Stimulated activated CD4-positive, alpha-beta T cell treated with anti-CD3 and anti-CD28 coated beads, TNF-alpha, amount 100 ng/mL, for 48 hours (primary cell): Measurements from ENCODE around the gene CHST13.

Experiments used
- DNase-seq, 3 donors: peaks; one replicate each; pipeline ENCODE4 v3.0.0-alpha.2; 2020; ENCODE audit warnings: low read depth in 3 of 3

CHST13 gene

GRCh38 chr3:126553284-126554084 lies 29.5 kb downstream of the CHST13 start:
- DNase-seq: no peak

DNA sequence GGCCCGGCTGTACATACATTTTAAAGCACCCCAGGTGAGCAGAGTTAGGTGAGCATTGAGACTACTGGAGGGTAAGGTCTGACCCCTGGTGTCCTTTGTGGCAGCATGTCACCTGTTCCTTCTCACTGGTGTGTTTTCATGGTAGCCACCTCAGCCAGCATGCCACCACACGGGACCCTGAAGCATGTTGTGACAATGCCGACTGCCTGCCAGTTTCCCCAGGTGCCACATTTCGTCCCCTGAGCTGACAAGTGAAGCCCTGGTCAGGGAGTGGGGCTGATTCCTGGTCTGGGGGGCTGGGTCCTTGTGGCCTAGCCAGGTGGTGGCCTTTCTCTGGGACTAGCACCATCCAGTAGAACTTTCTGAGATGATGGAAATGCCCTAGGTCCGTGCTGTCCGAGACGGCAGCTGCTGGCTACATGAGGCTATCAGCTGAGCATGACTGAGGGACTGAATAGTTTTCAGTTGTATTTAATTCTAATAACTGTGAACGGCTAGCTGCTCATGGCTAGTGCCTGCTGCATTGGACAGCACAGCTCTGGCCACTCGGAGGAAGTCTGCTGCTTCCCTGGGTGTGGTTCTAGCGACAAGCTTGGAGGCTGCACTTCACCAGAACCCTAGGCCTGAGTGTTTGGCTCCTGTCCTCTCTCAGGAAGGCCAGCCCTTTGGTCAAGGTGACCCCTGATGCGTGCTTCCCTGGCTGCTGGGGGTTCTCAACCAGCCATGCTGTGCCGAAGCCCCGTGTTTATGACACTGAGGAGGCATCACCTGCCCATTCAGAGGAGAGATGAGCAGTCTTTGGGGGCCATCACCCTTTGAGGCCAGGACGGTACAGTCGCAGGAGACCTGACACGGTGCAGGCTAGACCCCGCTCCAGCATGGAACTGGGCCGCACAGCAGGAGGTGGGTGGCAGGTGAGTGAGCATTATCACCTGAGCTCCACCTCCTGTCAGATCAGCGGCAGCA lies 30.9 kb downstream of the CHST13 start:
- no peak for DNase-seq

- DNase-seq: no peak
These were observed 32.1 kb downstream of the CHST13 start for GRCh38 chr3:126555795-126556636.

DNA sequence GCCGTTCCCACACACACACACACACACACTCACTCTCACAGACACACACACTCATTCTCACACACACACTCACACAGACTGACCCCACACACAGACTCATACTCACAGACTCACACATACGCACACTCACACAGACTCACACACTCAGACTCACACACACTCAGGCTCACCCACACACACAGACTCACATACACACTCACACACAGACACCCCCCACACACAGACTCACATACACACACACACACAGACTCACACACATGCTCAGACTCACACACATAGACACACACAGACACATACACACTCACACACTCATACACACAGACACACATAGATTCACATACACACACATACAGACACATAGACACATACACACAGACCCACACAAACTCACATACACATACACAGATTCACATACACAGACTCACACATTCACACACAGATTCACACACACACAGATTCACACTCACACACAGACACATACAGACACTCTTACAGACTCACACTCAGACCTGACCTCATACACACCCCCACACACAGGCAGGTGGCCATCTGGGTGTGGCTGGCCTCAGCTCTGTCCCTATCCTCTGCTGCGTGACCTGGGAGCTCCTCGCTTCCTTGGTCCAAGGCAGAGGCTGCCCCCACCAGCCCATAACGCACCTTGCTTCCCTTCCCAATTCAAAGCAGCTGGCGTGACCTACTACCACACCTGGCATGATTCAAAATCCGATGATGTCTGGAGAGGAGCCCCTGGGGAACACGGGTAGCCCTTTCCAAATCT lies 32.9 kb downstream of the CHST13 start:
- DNase-seq: no peak

DNA sequence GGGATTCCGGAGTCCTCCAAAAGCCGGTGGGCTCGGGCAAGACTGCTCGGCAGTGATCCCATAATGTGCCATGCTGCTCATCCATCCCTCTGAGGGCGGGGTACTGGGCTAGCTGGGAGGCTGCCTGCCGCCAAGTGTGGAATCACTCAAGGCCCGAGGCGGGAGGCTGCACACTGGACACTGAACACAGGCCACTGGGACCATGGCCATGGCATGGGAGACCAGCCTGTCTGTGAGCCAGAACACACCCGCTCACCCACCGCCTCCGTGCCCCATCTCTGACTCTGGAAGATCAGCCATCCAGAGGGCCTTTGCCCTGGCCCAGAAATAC lies 33.4 kb downstream of the CHST13 start:
- DNase-seq: no peak

DNA sequence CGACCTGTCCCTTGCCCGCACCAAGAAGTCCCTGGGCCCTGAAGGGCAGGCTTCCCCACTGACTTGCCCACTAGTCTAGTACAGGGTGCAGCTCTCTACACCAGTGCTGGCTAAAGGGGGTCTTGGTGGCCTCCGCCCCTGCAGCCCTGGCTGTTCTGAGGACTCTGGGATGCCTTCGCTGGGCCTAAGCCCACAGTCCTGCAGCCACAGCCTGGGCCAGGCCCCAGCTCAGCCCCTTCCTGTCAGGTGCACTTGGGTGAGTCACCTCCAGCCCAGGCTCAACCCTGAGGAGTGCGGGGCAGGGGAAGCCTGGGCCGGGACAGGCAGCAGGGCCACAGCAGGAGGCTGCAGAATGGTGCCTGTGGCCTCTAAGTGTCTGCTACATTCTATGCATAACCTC lies 33.8 kb downstream of the CHST13 start:
- DNase-seq: no peak

DNA sequence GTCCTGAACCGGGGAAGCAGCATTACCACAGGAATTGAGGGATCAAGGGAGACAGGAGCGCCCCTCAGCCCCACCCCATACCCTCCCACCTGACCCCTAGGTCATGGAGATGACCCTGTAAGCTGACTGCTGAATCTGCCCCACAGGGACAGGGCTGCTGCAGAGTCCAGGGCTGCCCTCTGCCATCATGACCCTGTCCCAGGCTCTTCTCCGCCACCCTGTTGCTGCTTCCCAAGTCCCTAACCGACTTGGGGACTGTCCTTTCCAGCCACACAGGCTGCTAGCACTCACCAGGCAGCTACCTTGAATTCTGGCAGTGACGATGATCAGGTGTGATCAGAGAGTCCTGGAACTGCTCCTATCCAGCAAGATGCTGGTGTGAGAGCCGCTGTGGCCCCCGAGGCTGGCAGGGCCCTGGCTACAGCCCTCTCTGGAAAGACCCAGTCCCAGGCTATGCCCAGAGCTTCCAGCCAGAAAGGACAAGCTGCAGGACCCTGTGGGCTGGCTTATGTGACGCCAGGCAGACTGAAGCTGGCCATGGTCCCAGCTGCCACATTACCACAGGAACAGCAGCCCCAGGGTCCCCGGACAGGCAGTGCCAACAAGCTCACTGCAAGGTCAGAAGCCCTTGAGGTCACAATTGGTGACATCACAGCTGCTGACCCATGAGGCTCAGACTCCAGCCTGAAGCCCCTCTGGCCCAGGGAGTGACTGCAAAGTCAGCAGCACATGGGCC lies 34.5 kb downstream of the CHST13 start, which contains the start of gene C3orf22:
C3orf22 (minus strand) TSS at position 597 of the 736 bp plus-strand sequence. CDS start 5,542 bp downstream, outside the sequence.
- no peak for DNase-seq

GRCh38 chr3:126562737-126563276 lies 38.9 kb downstream of the CHST13 start:
- no peak for DNase-seq

DNA sequence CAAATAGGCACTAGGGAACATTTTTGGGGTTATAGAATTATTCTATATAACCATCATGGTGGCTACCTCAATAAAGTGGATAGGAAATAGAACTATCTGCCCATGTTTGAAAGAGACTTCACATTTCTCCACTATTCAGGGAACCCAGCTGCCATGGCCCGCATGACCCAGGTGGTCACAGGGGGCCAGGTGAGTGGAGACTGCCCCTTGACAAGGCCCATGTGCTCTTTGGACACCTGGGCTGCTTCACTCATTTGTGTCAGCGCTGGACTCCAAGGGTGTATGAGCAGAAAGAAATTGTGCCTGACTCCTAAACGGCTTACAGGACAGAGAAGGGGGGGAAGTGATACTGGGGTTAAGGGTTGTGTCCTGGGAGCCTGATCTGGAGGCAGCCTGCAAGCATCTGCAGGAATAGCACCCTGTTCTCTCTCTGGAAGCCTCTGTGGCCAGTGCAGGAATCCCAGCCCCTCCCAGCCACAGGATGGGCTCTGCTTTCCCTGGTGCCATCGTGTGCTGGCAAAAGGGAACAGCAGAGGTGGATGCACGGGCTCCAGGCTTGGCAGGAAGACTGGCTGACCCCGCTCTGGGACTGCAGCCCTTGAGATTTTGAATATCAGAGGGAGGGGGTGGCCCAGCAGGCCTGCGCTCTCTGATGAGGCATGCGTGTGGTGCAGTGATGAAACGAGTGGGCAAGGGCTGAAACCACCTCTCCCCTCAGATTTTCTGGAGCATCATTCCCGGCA lies 43.9 kb downstream of the CHST13 start:
- no peak for DNase-seq

- DNase-seq: no peak
These were observed 44.9 kb downstream of the CHST13 start for GRCh38 chr3:126568776-126569342.

DNA sequence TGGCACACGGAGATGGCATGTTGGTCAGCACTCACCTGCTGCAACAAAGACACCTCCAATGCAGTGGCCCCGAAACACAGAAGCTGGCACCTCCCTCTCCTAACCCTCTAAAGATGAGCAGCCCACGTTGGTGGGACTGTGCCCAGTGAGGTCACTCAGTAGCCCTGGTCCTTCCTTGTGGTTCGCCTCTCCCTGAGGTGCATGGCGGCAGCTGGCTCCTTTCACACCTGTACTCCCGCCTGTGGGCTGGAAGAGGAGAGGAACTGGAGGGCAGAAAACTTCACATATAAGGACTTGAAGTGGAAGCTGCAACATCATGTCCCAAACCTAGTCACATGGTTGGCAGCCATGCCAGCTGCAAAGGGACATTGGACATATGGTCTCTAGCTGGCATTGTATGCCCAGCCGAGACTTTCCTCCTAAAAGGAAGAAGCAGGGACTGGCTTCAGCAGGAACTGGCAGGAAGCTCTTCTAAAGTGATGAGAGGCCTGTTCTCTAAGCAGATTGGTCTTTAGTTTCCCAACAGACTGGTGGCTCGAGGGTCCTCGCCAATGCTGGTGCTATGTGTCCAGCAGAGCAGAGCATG lies 45.5 kb downstream of the CHST13 start:
- no peak for DNase-seq

DNA sequence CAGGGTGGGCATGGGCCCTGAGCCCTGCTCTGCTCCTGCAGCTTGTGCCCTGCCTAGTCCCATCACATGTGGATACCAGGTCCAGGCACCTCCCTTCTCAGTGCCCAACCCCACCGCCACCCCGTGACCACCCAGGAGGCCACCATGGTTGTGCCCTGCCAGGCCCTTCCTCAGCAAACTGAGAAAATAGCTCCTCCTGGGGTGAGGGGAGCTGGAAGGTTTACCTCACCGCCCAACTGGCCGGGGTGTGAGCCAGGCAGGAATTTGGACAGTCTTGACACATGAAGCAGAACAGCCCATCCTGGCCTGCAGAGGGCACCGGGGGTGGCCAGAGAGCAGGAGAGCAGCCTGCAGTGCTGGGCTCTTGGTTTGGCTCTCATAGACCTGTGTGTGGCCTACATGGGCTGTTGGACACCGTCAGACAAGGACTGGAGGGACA lies 46.2 kb downstream of the CHST13 start:
- DNase-seq: no peak

- DNase-seq: no peak
These were observed 47.1 kb downstream of the CHST13 start for GRCh38 chr3:126571078-126571477.

DNA sequence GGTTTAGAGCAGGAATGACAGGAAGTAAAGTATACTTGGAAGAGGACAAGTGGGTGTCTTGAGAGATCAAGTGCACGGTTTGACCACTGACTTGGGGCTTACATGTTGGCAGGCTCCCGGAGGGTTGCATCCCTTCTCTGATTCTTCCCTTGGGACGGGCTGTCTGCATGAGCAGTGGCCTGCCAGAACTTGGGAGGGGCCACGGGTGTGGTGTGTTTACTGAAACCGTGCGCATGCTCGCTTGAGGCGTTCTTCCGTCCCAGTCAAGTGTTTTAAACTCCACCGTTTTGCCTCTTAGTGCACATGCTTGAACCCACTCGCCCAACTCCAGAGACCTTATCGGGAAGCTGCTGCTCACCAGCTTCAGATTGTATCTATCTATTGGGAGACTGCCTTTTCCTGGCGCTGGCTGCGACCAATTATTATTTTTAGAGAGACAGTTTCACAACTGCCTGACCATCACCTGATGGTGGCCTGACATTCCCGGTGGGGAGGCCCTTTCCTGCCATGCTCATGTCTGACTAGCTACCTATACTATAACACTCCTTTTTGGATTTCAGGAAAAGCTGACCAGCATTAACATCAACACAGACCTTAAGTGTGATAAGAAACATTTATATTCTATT lies 49.6 kb downstream of the CHST13 start:
- DNase-seq: no peak

- no peak for DNase-seq
These were observed 53.3 kb downstream of the CHST13 start for GRCh38 chr3:126577261-126577660.

- DNase-seq: no peak
These were observed 54.7 kb downstream of the CHST13 start for GRCh38 chr3:126578702-126579101.

- DNase-seq: no peak
These were observed 56.8 kb downstream of the CHST13 start for GRCh38 chr3:126580746-126581145.

DNA sequence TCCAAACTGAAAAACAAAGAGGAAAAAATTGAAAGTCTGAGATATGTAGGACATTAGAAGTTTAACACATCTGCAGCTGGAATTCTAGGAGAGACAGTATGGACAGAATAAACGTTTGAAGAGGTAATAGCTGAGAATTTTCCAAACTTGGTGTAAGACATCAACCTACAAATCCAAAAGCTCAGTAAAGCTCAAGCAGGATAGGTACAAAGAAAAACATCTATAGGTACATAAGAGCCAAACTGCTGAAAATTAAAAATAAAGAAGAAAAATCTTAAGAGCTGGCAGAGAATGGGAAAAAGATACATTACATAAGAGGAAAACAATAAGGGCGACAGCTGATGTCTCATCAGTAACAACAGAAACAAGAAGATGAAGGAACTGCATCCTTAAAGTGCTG lies 57.6 kb downstream of the CHST13 start:
- no peak for DNase-seq
